Activated gamma-delta T cell (primary cell): ENCODE results near the gene RBFOX2.
"Not testable (repeated sequence)": the region's sequence is repeated elsewhere in the genome, so short reads cannot be mapped to it uniquely, and the experiment has no call there.

Source experiments
- DNase-seq: peaks from one replicate; lab custom pipeline; 2025; lab: John Stamatoyannopoulos, UW

The RBFOX2 gene

GRCh38 chr22:36008565-36008964 lies 20.1 kb downstream of the RBFOX2 start:
- no peak for DNase-seq

- DNase-seq = no peak
Measured at GRCh38 chr22:36008131-36008530, 20.5 kb downstream of the RBFOX2 start.

DNA sequence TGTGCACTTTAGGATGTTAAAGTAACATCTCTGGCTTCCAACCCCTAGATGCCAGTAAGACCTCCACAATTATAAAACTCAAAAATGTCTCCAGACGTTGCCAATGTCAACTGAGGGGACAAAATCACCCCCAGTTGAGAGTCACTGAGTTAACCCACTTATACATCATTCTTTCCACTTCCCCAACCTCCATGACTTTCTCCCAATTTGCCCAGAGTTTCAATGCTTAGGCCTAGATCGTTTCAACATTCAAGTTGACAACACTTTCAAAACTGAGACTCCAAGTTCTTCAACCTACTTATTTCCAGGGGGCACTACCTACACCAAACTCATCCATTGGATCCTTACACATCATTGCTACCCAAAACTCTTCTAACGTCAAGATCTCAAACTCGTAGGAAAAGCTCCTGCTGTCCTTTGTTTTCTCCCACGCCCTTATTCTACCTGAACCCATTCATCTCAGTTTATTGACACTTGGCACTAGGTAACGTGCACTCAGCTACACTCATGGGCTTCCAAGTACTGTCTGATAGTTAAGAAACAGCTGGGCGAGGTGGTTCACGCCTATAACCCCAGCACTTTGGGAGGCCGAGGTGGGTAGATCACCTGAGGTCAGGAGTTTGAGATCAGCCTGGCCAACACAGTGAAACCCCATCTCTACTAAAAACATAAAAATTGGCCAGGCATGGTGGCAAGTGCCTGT lies 24.5 kb downstream of the RBFOX2 start:
- no peak for DNase-seq

GRCh38 chr22:36002718-36003260 lies 25.8 kb downstream of the RBFOX2 start:
- DNase-seq = no peak

GRCh38 chr22:36002084-36002483 lies 26.5 kb downstream of the RBFOX2 start:
- no peak for DNase-seq

GRCh38 chr22:35998748-35999147 lies 29.9 kb downstream of the RBFOX2 start:
- DNase-seq = no peak

- DNase-seq = no peak
Measured at GRCh38 chr22:35997438-35997837, 31.2 kb downstream of the RBFOX2 start.

DNA sequence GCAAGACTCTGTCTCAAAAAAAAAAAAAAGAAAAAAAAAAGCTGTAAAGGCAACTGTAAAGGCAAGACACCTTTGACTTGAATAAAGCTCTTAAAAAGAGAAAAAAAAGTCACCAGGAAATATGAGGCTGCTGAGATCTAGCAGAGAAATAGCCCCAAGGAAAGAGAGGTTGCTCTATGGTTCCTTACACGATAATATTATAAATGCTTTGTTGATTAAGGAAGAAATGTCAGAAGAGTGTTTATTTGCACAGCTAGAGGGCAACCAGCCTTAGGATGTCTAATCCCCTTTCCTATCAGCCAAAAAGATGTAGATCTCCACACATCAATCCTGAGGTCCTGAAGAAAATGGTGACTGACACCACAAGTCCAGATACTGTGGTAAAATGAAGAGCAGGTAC lies 32.0 kb downstream of the RBFOX2 start:
- DNase-seq = no peak

GRCh38 chr22:35995772-35996171 lies 32.9 kb downstream of the RBFOX2 start:
- DNase-seq = no peak

DNA sequence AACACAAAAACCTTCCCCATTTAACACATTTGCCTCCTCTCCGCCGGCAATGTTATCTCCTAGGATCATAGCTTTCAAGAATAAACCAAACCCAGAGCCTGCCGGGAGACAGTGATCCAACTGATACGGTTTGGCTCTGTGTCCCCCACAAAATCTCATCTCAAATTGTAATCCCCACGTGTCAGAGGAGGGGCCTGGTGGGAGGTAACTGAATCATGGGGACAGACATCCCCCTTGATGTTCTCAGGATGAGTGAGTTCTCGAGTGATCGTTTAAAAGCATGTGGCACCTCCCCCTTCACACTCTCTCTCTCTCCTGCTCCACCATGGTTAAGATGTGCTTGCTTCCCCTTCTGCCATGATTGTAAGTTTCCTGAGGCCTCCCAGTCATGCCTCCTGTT lies 33.3 kb downstream of the RBFOX2 start:
- no peak for DNase-seq

- DNase-seq = not testable (repeated sequence)
Measured at GRCh38 chr22:35993727-35994126, 34.9 kb downstream of the RBFOX2 start.

- DNase-seq = no peak
Measured at GRCh38 chr22:35993048-35993714, 35.4 kb downstream of the RBFOX2 start.

DNA sequence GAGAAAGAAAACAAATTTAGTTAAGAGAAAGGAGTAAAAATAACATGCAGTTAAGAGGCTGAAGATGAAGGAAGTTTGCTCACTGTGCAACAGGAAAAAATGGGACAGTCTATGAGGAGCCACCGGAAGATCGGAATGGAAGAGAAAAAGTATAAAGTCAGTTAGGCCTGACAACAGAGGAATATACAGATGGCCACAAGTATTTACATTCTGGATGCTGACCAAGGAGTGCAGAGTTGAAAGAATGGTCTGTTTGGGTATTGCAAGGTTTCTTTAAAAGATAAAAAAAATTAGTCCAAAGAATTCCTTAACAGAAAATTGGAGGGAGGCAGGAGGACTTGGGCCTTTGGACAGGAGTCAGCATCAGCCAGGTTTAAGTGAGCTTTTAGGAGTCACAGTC lies 37.5 kb downstream of the RBFOX2 start:
- DNase-seq = no peak

DNA sequence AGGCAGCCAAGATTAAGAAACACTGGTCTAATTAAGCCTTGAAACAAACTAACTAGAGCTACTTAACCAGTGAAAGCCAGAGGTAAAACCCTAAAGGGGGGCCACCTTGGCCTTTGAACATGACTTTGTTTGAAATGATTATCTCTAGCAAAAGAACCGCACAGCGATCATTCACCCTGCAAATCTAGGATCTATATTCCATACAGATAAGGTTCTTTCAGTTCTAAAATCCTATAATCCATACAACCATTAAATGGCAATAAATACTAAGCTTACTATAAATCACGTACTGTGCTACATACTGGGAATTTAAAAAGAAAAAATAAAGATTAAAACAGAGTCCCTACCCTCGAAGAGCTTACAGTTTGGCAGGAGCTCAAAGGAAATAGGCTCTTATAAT lies 40.6 kb downstream of the RBFOX2 start:
- no peak for DNase-seq

DNA sequence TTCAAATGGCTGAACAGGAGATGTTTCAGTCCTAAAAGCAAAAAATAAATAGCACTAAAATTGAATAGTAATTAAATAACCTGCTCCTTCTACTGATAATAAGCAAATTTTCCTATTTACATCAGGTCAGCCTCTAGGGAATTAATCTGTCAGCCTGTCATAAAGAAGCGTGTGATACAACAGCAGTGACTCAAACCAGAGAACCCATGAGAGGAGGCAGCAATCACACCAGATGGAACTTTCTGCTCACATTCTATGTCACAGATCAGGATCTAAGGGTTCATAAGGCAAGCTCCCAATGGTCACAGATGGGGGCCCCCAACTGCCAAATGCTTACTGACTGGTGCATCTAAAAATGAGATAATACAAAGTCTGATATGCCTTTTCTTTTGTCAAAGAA lies 41.1 kb downstream of the RBFOX2 start:
- DNase-seq = no peak

DNA sequence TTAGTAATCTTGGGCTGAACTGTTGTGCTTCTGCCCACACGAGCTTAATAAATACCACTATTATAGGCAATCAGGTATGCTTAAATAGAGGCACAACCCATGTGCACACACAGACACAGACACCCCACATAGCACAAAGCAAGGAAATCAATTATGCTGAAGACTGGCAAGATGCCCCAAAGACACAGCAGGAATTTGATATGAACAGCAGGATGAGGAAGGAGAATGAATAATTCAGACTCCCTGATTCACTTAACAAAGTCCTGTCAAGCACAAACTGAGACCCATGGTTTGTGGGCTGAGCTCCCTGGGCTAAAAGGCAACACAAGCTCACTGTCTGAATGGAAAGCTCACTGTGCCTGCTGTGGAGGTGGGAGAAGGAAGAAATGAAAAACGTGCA lies 42.5 kb downstream of the RBFOX2 start:
- DNase-seq = no peak

- no peak for DNase-seq
Measured at GRCh38 chr22:35985371-35985770, 43.3 kb downstream of the RBFOX2 start.

- no peak for DNase-seq
Measured at GRCh38 chr22:35984183-35985175, 44.1 kb downstream of the RBFOX2 start.

DNA sequence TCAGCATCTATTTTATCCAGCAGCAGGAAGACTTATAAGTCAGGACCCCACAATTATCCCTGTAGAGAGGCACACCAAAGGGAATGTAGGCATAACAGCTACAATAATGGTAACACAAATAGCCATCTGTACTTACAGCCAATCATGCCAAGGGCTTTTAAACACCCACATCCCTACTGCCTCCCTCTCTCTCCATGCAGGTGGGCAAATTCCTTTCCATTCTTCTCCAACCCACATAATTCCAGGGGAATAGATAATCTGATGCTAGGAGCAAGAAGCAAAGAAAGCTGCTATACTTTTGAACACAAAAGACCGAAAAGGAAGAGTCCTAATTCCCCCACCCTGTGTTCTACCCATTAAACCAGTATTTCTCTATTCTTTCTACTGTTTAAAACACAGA lies 46.7 kb downstream of the RBFOX2 start:
- no peak for DNase-seq

GRCh38 chr22:35978889-35979288 lies 49.7 kb downstream of the RBFOX2 start:
- no peak for DNase-seq

DNA sequence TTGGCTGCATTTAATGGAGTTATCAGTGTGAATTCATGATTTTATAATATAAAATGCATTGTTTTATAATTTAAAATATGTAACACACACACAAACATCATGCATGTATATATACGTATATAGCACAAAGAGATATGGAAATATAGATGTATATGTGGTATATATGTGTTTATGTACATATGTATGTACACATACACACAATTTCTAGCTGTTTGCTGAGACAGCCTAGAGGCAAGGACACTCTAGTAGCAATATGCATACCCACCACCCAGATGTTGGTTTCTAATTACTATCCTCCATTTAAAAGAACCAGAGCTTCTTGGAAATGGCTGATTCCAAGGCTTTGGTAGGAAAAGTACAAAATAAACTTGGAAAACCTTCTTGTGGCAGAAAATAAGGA lies 50.4 kb downstream of the RBFOX2 start:
- no peak for DNase-seq

- DNase-seq = no peak
Measured at GRCh38 chr22:35977136-35977535, 51.5 kb downstream of the RBFOX2 start.
